Smooth muscle cell (in vitro differentiated cells): ENCODE measurements around the gene LPP. TPM values are rescaled to one million over a fixed set of nuclear protein-coding genes. Genes with fewer than 3 reads are reported as not detected.

ENCODE experiments used
- DNase-seq: peaks from one replicate; lab custom pipeline; 2025; ENCODE audit not compliant: unreplicated experiment; lab: John Stamatoyannopoulos, UW
- H2AFZ ChIP-seq: fragments of 200-600 bp; sonication (generic); 2 replicates; pipeline ENCODE4 v1.6.0; 2016; ENCODE audit warnings: antibody characterized with exemption, low read depth, mild to moderate bottlenecking
- H3F3A ChIP-seq: fragments of 200-600 bp; sonication (generic); 2 replicates; pipeline ENCODE4 v1.6.0; 2017; ENCODE audit warnings: antibody characterized with exemption, low read depth
- H3K27ac ChIP-seq: fragments of 200-600 bp; sonication (generic); 2 replicates; pipeline ENCODE4 v1.5.1; 2016; ENCODE audit warnings: low read depth, mild to moderate bottlenecking
- H3K27me3 ChIP-seq: fragments of 200-600 bp; sonication (generic); 2 replicates; pipeline ENCODE4 v1.6.1; 2016; ENCODE audit warnings: low read depth, mild to moderate bottlenecking
- H3K36me3 ChIP-seq: fragments of 200-600 bp; sonication (generic); 2 replicates; pipeline ENCODE4 v1.5.1; 2016; ENCODE audit warnings: low read depth
- H3K4me1 ChIP-seq: fragments of 200-600 bp; sonication (generic); 2 replicates; pipeline ENCODE4 v1.5.1; 2016; ENCODE audit warnings: low read depth
- H3K4me2 ChIP-seq: fragments of 200-600 bp; sonication (generic); 2 replicates; pipeline ENCODE4 v1.6.0; 2016; ENCODE audit warnings: mild to moderate bottlenecking
- H3K4me3 ChIP-seq: fragments of 200-600 bp; sonication (generic); 2 replicates; pipeline ENCODE4 v1.5.1; 2016; ENCODE audit warnings: mild to moderate bottlenecking
- H3K79me2 ChIP-seq: fragments of 200-600 bp; sonication (generic); 2 replicates; pipeline ENCODE4 v1.6.0; 2016; ENCODE audit warnings: low read depth, mild to moderate bottlenecking
- H3K9ac ChIP-seq: fragments of 200-600 bp; sonication (generic); 2 replicates; pipeline ENCODE4 v1.6.0; 2016; ENCODE audit warnings: low read depth
- H3K9me3 ChIP-seq: fragments of 200-600 bp; sonication (generic); replicated peaks from 2 replicates; pipeline ENCODE4 v1.5.1; 2016; ENCODE audit warnings: low read depth
- H4K20me1 ChIP-seq: fragments of 200-600 bp; sonication (generic); 2 replicates; pipeline ENCODE4 v1.6.0; 2016; ENCODE audit warnings: low read depth
- CTCF ChIP-seq: fragments of 200-600 bp; sonication (generic); IDR thresholded peaks from 2 replicates; pipeline ENCODE4 v1.5.1; 2017; ENCODE audit warnings: borderline replicate concordance, mild to moderate bottlenecking, antibody characterized with exemption; ENCODE audit not compliant: insufficient read depth, poor library complexity, severe bottlenecking
- WGBS: methylation state at CpG from one replicate; pipeline ENCODE4 v1.1.7; 2016; ENCODE audit warnings: low lambda C conversion rate; 5-methylcytosine and 5-hydroxymethylcytosine counted together
- polyA plus RNA-seq: library from polyadenylated mRNA; unstranded; fragments of >200 nt; fragmentation: Nextera tagmentation; extraction: Ambion mirVana; gene quantifications from 2 replicates; pipeline ENCODE4 v1.2.1, GENCODE V29; 2016
- total RNA-seq: library from RNA; depleted of rRNA; stranded (reverse); fragments of >200 nt; gene quantifications from 2 replicates; pipeline ENCODE4 v1.2.3, GENCODE V29; 2014

Gene LPP
- total and polyA plus RNA-seq, 2 experiments from 2014 or later = 42.3 to 128 TPM

DNA sequence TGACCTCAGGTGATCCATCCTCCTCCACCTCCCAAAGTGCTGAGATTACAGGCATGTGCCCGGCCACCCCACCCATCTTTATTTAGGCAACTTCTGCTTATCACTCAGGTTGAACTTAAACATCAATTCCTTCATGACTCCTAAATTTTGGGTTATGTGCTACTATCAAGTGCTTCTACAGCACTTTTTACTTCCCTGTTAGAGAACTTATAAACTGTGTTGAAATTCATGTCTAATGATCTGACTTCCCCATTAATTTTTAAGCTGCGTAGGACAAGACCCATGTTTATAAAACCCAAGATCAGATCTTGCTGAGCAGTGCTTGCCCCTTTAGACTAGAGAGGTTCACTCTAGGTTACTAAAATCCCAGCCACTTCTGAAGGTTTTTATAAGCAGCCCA lies 751.6 kb downstream of the LPP start:
- H3K79me2 ChIP-seq = no peaks in the 10 kb centered on the region
- no peak overlapping the region for H3K4me2 ChIP-seq
- H3K36me3 ChIP-seq = no peaks in the 10 kb centered on the region
- H3K4me3 ChIP-seq = no peak overlapping the region
- H2AFZ ChIP-seq = no peak overlapping the region
- H3K27ac ChIP-seq = no peak overlapping the region
- H4K20me1 ChIP-seq = no peaks in the 10 kb centered on the region
- no peaks in the 10 kb centered on the region for H3K27me3 ChIP-seq
- H3K9ac ChIP-seq = no peak overlapping the region
- H3K9me3 ChIP-seq = no peaks in the 10 kb centered on the region
- TF ChIP-seq CTCF = no peak
- WGBS = 96% methylated on average over 2 of the region's 2 CpGs
- H3K4me1 ChIP-seq = peaks cover 7% of the 10 kb centered on the region
- DNase-seq = no peak
- no peaks in the 10 kb centered on the region for H3F3A ChIP-seq

- 94% methylated on average over 7 of the region's 7 CpGs for WGBS
- no peak for TF ChIP-seq CTCF
Observed at GRCh38 chr3:188906236-188906635, 752.3 kb downstream of the LPP start.

GRCh38 chr3:188908002-188908850 lies 754.3 kb downstream of the LPP start:
- 95% methylated on average over 5 of the region's 5 CpGs for WGBS
- H4K20me1 ChIP-seq = no peaks in the 10 kb centered on the region

More at GRCh38 chr3:188906236-188906635, 752.3 kb downstream of the LPP start:
- no peak overlapping the region for H3K4me2 ChIP-seq
- H3K79me2 ChIP-seq = no peaks in the 10 kb centered on the region
- no peaks in the 10 kb centered on the region for H3K9me3 ChIP-seq
- H3F3A ChIP-seq = no peaks in the 10 kb centered on the region
- no peaks in the 10 kb centered on the region for H3K27me3 ChIP-seq
- no peak overlapping the region for H3K4me3 ChIP-seq
- H3K9ac ChIP-seq = no peak overlapping the region
- DNase-seq = no peak
- no peak overlapping the region for H2AFZ ChIP-seq
- H3K27ac ChIP-seq = no peak overlapping the region
- H3K36me3 ChIP-seq = no peaks in the 10 kb centered on the region
- no peaks in the 10 kb centered on the region for H4K20me1 ChIP-seq
- H3K4me1 ChIP-seq = peaks cover under 1% of the 10 kb centered on the region

More at GRCh38 chr3:188908002-188908850, 754.3 kb downstream of the LPP start:
- no peak for TF ChIP-seq CTCF
- H3K9ac ChIP-seq = no peak overlapping the region
- no peak overlapping the region for H3K27ac ChIP-seq
- no peak overlapping the region for H3K4me3 ChIP-seq
- no peak overlapping the region for H3K4me2 ChIP-seq
- DNase-seq = no peak
- H3K27me3 ChIP-seq = no peaks in the 10 kb centered on the region
- H3K36me3 ChIP-seq = no peaks in the 10 kb centered on the region
- no peaks in the 10 kb centered on the region for H3F3A ChIP-seq
- H2AFZ ChIP-seq = no peak overlapping the region
- H3K9me3 ChIP-seq = no peaks in the 10 kb centered on the region
- H3K4me1 ChIP-seq = no peaks in the 10 kb centered on the region
- no peaks in the 10 kb centered on the region for H3K79me2 ChIP-seq
